HUES48 (cell line): ENCODE measurements around the gene SRD5A3.
"Not testable (repeated sequence)": the region's sequence is repeated elsewhere in the genome, so short reads cannot be mapped to it uniquely, and the experiment has no call there.

ENCODE experiments used
- H3K27ac ChIP-seq: one replicate; pipeline ENCODE4 v1.7.0; 2013; ENCODE audit warnings: low read depth, low read length, inconsistent platforms
- H3K27me3 ChIP-seq: 2 replicates; pipeline ENCODE4 v1.6.1; 2013; ENCODE audit warnings: mild to moderate bottlenecking, low read length; ENCODE audit not compliant: control insufficient read depth, insufficient read depth
- H3K36me3 ChIP-seq: 2 replicates; pipeline ENCODE4 v1.6.1; 2013; ENCODE audit warnings: low read length; ENCODE audit not compliant: control insufficient read depth, insufficient read depth
- H3K4me1 ChIP-seq: 2 replicates; pipeline ENCODE4 v1.6.1; 2013; ENCODE audit warnings: mild to moderate bottlenecking, low read length; ENCODE audit not compliant: control insufficient read depth, insufficient read depth
- H3K4me3 ChIP-seq: 2 replicates; pipeline ENCODE4 v1.5.1; 2013; ENCODE audit warnings: mild to moderate bottlenecking, low read depth, low read length
- H3K9ac ChIP-seq: 2 replicates; pipeline ENCODE4 v1.6.1; 2013; ENCODE audit warnings: mild to moderate bottlenecking, low read depth, low read length, moderate library complexity
- H3K9me3 ChIP-seq: 2 replicates; pipeline ENCODE4 v1.6.1; 2013; ENCODE audit warnings: low read length; ENCODE audit not compliant: control insufficient read depth, insufficient read depth

The SRD5A3 gene

GRCh38 chr4:55358668-55359067 is 12.6 kb downstream of the SRD5A3 start:
- Histone ChIP-seq H3K27me3 (no peaks in the 10 kb centered on the region), H3K27ac (no peak overlapping the region), H3K4me1 (no peaks in the 10 kb centered on the region), H3K36me3 (peaks cover 6% of the 10 kb centered on the region; the same call in 1 of the 2 replicates), H3K9ac (no peak overlapping the region), H3K9me3 (no peaks in the 10 kb centered on the region), H3K4me3 (no peak overlapping the region)

- Histone ChIP-seq H3K9me3 (no peaks in the 10 kb centered on the region), H3K27ac (no peak overlapping the region), H3K27me3 (no peaks in the 10 kb centered on the region), H3K4me3 (no peak overlapping the region), H3K36me3 (0 out of 2 replicates have a peak, but pooled peaks cover 7% of the 10 kb centered on the region), H3K9ac (no peak overlapping the region), H3K4me1 (no peaks in the 10 kb centered on the region)
These were observed 13.4 kb downstream of the SRD5A3 start for GRCh38 chr4:55359397-55359916.

GRCh38 chr4:55362938-55363337 is 16.9 kb downstream of the SRD5A3 start:
- H3K4me1 ChIP-seq, result peaks cover 26% of the 10 kb centered on the region
- not testable (repeated sequence) for H3K36me3 ChIP-seq, H3K4me3 ChIP-seq, H3K27ac ChIP-seq, H3K27me3 ChIP-seq, H3K9ac ChIP-seq, H3K9me3 ChIP-seq

GRCh38 chr4:55363691-55364351 is 17.8 kb downstream of the SRD5A3 start:
- H3K4me1 ChIP-seq, result peaks cover 26% of the 10 kb centered on the region
- no peak overlapping the region for H3K27ac ChIP-seq
- no peaks in the 10 kb centered on the region for H3K27me3 ChIP-seq
- H3K9ac ChIP-seq, result no peak overlapping the region
- 0 out of 2 replicates have a peak, but pooled peaks cover 6% of the 10 kb centered on the region for H3K36me3 ChIP-seq
- H3K4me3 ChIP-seq, result no peak overlapping the region
- no peaks in the 10 kb centered on the region for H3K9me3 ChIP-seq

- Histone ChIP-seq H3K27ac (peak overlapping the region; percentile 64), H3K4me1 (peaks cover 26% of the 10 kb centered on the region), H3K9ac (peak overlapping the region; percentile 23; the same call in 1 of the 2 replicates), H3K27me3 (no peaks in the 10 kb centered on the region), H3K36me3 (0 out of 2 replicates have a peak, but pooled peaks cover 6% of the 10 kb centered on the region), H3K9me3 (no peaks in the 10 kb centered on the region), H3K4me3 (peak overlapping the region; percentile 24)
These were observed 18.8 kb downstream of the SRD5A3 start for GRCh38 chr4:55364691-55365344.

- no peaks in the 10 kb centered on the region for H3K27me3 ChIP-seq
- no peak overlapping the region for H3K4me3 ChIP-seq
- no peak overlapping the region for H3K9ac ChIP-seq
- H3K9me3 ChIP-seq, result no peaks in the 10 kb centered on the region
- H3K27ac ChIP-seq, result peak overlapping the region; percentile 64
- H3K36me3 ChIP-seq, result 0 out of 2 replicates have a peak, but pooled peaks cover 6% of the 10 kb centered on the region
- peaks cover 26% of the 10 kb centered on the region for H3K4me1 ChIP-seq
These were observed 19.3 kb downstream of the SRD5A3 start for GRCh38 chr4:55365345-55365728.

- Histone ChIP-seq H3K4me1 (peaks cover 26% of the 10 kb centered on the region), H3K9ac (no peak overlapping the region), H3K27me3 (no peaks in the 10 kb centered on the region), H3K4me3 (no peak overlapping the region), H3K27ac (peak overlapping the region; percentile 27), H3K36me3 (0 out of 2 replicates have a peak, but pooled peaks cover 6% of the 10 kb centered on the region), H3K9me3 (no peaks in the 10 kb centered on the region)
These were observed 20.6 kb downstream of the SRD5A3 start for GRCh38 chr4:55366621-55367020.

GRCh38 chr4:55367084-55367722 is 21.2 kb downstream of the SRD5A3 start:
- Histone ChIP-seq H3K4me3 (no peak overlapping the region), H3K4me1 (peaks cover 26% of the 10 kb centered on the region)

GRCh38 chr4:55369968-55370367 is 23.9 kb downstream of the SRD5A3 start:
- no peaks in the 10 kb centered on the region for H3K27me3 ChIP-seq
- H3K27ac ChIP-seq, result no peak overlapping the region
- no peak overlapping the region for H3K4me3 ChIP-seq
- no peaks in the 10 kb centered on the region for H3K36me3 ChIP-seq
- H3K4me1 ChIP-seq, result peaks cover 23% of the 10 kb centered on the region
- no peak overlapping the region for H3K9ac ChIP-seq
- no peaks in the 10 kb centered on the region for H3K9me3 ChIP-seq

More at GRCh38 chr4:55367084-55367722, 21.2 kb downstream of the SRD5A3 start:
- peak overlapping the region; percentile 27 for H3K27ac ChIP-seq
- H3K9ac ChIP-seq, result no peak overlapping the region
- no peaks in the 10 kb centered on the region for H3K9me3 ChIP-seq
- H3K36me3 ChIP-seq, result 0 out of 2 replicates have a peak, but pooled peaks cover 6% of the 10 kb centered on the region
- no peaks in the 10 kb centered on the region for H3K27me3 ChIP-seq

GRCh38 chr4:55372259-55372658 is 26.2 kb downstream of the SRD5A3 start:
- Histone ChIP-seq H3K9ac (no peak overlapping the region), H3K9me3 (no peaks in the 10 kb centered on the region), H3K27ac (no peak overlapping the region), H3K4me3 (no peak overlapping the region), H3K27me3 (no peaks in the 10 kb centered on the region), H3K36me3 (no peaks in the 10 kb centered on the region), H3K4me1 (0 out of 2 replicates have a peak, but pooled peaks cover 2% of the 10 kb centered on the region)

- H3K4me1 ChIP-seq, result no peaks in the 10 kb centered on the region
- H3K27ac ChIP-seq, result no peak overlapping the region
- H3K36me3 ChIP-seq, result no peaks in the 10 kb centered on the region
- no peaks in the 10 kb centered on the region for H3K27me3 ChIP-seq
- H3K9ac ChIP-seq, result no peak overlapping the region
- H3K9me3 ChIP-seq, result no peaks in the 10 kb centered on the region
- no peak overlapping the region for H3K4me3 ChIP-seq
These were observed 27.4 kb downstream of the SRD5A3 start for GRCh38 chr4:55373461-55373860.
